HepG2 (cell line): ENCODE results near the gene NEDD4L. TPM values are rescaled to one million over a fixed set of nuclear protein-coding genes. Genes with fewer than 3 reads are reported as not detected.
"Not testable (repeated sequence)": the region's sequence is repeated elsewhere in the genome, so short reads cannot be mapped to it uniquely, and the experiment has no call there.

ENCODE experiments used
- ATAC-seq: fragments of 200-7000 bp; cut with Tn5 transposase; 3 replicates; pipeline ENCODE4 v1.9.1; 2020; ENCODE audit warnings: mild to moderate bottlenecking, moderate library complexity
- BruUV-seq: library from RNA; stranded (reverse); fragments of 400-500 nt; replicated peaks from 2 replicates; lab custom pipeline; 2021; lab: Mats Ljungman, UMichigan
- CTCF ChIA-PET: fragments of 300-600 bp; formaldehyde crosslinking; extraction: SDS; loops from one replicate; lab custom pipeline; 2021; ENCODE audit warnings: low total read pairs, inconsistent platforms, low intra/inter-chr PET ratio; lab: Yijun Ruan, JAX
- POLR2A ChIA-PET: fragments of 350-600 bp; sonication (Branson Sonifier 250); formaldehyde crosslinking; loops from one replicate; lab custom pipeline; 2020; ENCODE audit warnings: antibody characterized with exemption, inconsistent platforms; lab: Yijun Ruan, JAX
- DNase-seq: peaks from one replicate; pipeline ENCODE4 v3.0.0-alpha.2; 2015; ENCODE audit warnings: low spot score
- FAIRE-seq: peaks from 3 replicates; lab custom pipeline; 2011; peaks lifted over from hg19 to GRCh38; lab: Jason Lieb, UNC
- H2AFZ ChIP-seq: one replicate; pipeline ENCODE4 v1.6.1; 2011; ENCODE audit warnings: low read length, inconsistent platforms
- H3K27ac ChIP-seq: fragments of 300-600 bp; 3 replicates; pipeline ENCODE4 v1.8.0; 2011; ENCODE audit warnings: mixed run types, mild to moderate bottlenecking, mixed read lengths, low read length, inconsistent platforms; ENCODE audit not compliant: insufficient read depth; ENCODE audit errors: extremely low read length
- H3K27me3 ChIP-seq, 2 experiments: fragments of 200-600 bp in 1 of 2; 2 replicates in 1 of 2; 3 replicates in 1 of 2; pipeline versions ENCODE4 v1.6.0 to v1.8.0; 2011; ENCODE audit warnings: low read length in 2 of 2, mild to moderate bottlenecking in 2 of 2, moderate library complexity in 2 of 2, inconsistent platforms in 1 of 2; ENCODE audit not compliant: insufficient read depth in 2 of 2, control insufficient read depth in 1 of 2
- H3K36me3 ChIP-seq, 2 experiments: fragments of 200-600 bp in 1 of 2; replicated peaks in 1 of 2; 2 replicates in 1 of 2; 3 replicates in 1 of 2; pipeline versions ENCODE4 v1.5.1 to v1.8.0; 2011; ENCODE audit warnings: low read length in 2 of 2, inconsistent platforms in 1 of 2; ENCODE audit not compliant: insufficient read depth in 2 of 2, control insufficient read depth in 1 of 2
- H3K4me1 ChIP-seq: 2 replicates; pipeline ENCODE4 v1.5.1; 2012; ENCODE audit warnings: low read length, inconsistent platforms; ENCODE audit not compliant: insufficient read depth
- H3K4me2 ChIP-seq: 2 replicates; pipeline ENCODE4 v1.6.0; 2011; ENCODE audit warnings: low read depth, low read length, inconsistent platforms
- H3K4me3 ChIP-seq, 3 experiments: fragments of 200-600 bp in 1 of 3; sonication (generic), shearing (Covaris generic) in 1 of 3; replicated peaks in 1 of 3; 2 replicates each; pipeline ENCODE4 v1.5.1; 2011 to 2016; ENCODE audit warnings: low read length in 3 of 3, inconsistent platforms in 2 of 3, low read depth in 2 of 3, mild to moderate bottlenecking in 2 of 3, control low read depth in 1 of 3, mixed read lengths in 1 of 3; ENCODE audit not compliant: insufficient read depth in 1 of 3
- H3K79me2 ChIP-seq: one replicate; pipeline ENCODE4 v1.6.1; 2011; ENCODE audit warnings: low read length, inconsistent platforms; ENCODE audit not compliant: insufficient read depth
- H3K9ac ChIP-seq: 2 replicates; pipeline ENCODE4 v1.6.0; 2011; ENCODE audit warnings: mild to moderate bottlenecking, low read depth, low read length, inconsistent platforms; ENCODE audit not compliant: insufficient read depth
- H3K9me3 ChIP-seq: 2 replicates; pipeline ENCODE4 v1.5.1; 2012; ENCODE audit warnings: mild to moderate bottlenecking, low read length
- H4K20me1 ChIP-seq: 2 replicates; pipeline ENCODE4 v1.6.0; 2011; ENCODE audit warnings: inconsistent platforms, mild to moderate bottlenecking, low read length, moderate library complexity; ENCODE audit not compliant: insufficient read depth
- BHLHE40 ChIP-seq: IDR thresholded peaks from 2 replicates; pipeline ENCODE4 v1.6.1; 2011; ENCODE audit warnings: low read length, improper control_type of control experiment
- ELF1 ChIP-seq: sonication (generic); formaldehyde crosslinking; IDR thresholded peaks from 2 replicates; pipeline ENCODE4 v1.4.0; 2020; ENCODE audit warnings: missing genetic modification reagents
- HES4 ChIP-seq: sonication (generic); formaldehyde crosslinking; IDR thresholded peaks from 2 replicates; pipeline ENCODE4 v1.9.0; 2021; ENCODE audit warnings: mild to moderate bottlenecking, missing genetic modification reagents, borderline replicate concordance
- HHEX ChIP-seq: IDR thresholded peaks from 2 replicates; pipeline ENCODE4 v1.6.1; 2016; ENCODE audit warnings: control low read depth
- MAFF ChIP-seq: IDR thresholded peaks from 2 replicates; pipeline ENCODE4 v1.6.1; 2011; ENCODE audit warnings: low read depth, low read length, improper control_type of control experiment
- MAFG ChIP-seq: sonication (generic); formaldehyde crosslinking; IDR thresholded peaks from 2 replicates; pipeline ENCODE4 v1.5.1; 2020; ENCODE audit warnings: mild to moderate bottlenecking, missing genetic modification reagents
- MAFK ChIP-seq, 2 experiments: IDR thresholded peaks in 1 of 2; conservative IDR thresholded peaks in 1 of 2; 2 replicates each; pipeline ENCODE4 v1.6.1; 2011; ENCODE audit warnings: improper control_type of control experiment in 2 of 2, low read length in 2 of 2
- MIER3 ChIP-seq: IDR thresholded peaks from 2 replicates; pipeline ENCODE4 v1.6.1; 2016; ENCODE audit warnings: missing compliant biosample characterization, borderline replicate concordance
- NFKBIZ ChIP-seq: IDR thresholded peaks from 2 replicates; pipeline ENCODE4 v1.6.1; 2018; ENCODE audit warnings: missing genetic modification reagents, missing compliant biosample characterization
- RARA ChIP-seq: IDR thresholded peaks from 2 replicates; pipeline ENCODE4 v1.6.1; 2016; ENCODE audit warnings: missing genetic modification reagents, missing compliant biosample characterization
- SMAD1 ChIP-seq: sonication (generic); formaldehyde crosslinking; IDR thresholded peaks from 2 replicates; pipeline ENCODE4 v1.4.0; 2020; ENCODE audit warnings: missing genetic modification reagents, low read depth, mild to moderate bottlenecking, borderline replicate concordance
- SNAPC5 ChIP-seq: sonication (generic); formaldehyde crosslinking; IDR thresholded peaks from 2 replicates; pipeline ENCODE4 v1.8.1; 2023; ENCODE audit warnings: mild to moderate bottlenecking, missing genetic modification reagents, borderline replicate concordance
- ZFP36L1 ChIP-seq: sonication (generic); formaldehyde crosslinking; IDR thresholded peaks from 2 replicates; pipeline ENCODE4 v1.8.0; 2022; ENCODE audit warnings: mild to moderate bottlenecking, missing genetic modification reagents, moderate library complexity
- ZFY ChIP-seq: sonication (generic); formaldehyde crosslinking; IDR thresholded peaks from 2 replicates; pipeline ENCODE4 v1.4.0; 2020; ENCODE audit warnings: missing genetic modification reagents
- ZNF543 ChIP-seq: sonication (generic); formaldehyde crosslinking; IDR thresholded peaks from 2 replicates; pipeline ENCODE4 v1.4.0; 2020; ENCODE audit warnings: mild to moderate bottlenecking, missing genetic modification reagents
- ZNF564 ChIP-seq: sonication (generic); formaldehyde crosslinking; IDR thresholded peaks from 2 replicates; pipeline ENCODE4 v1.8.1; 2023; ENCODE audit warnings: mild to moderate bottlenecking, missing genetic modification reagents
- ZSCAN21 ChIP-seq: sonication (generic); formaldehyde crosslinking; IDR thresholded peaks from 2 replicates; pipeline ENCODE4 v1.8.0; 2022; ENCODE audit warnings: mild to moderate bottlenecking, missing genetic modification reagents, moderate library complexity, borderline replicate concordance
- WGBS: methylation state at CpG from one replicate; pipeline ENCODE4 v1.1.6; 2017; ENCODE audit warnings: low lambda C conversion rate; 5-methylcytosine and 5-hydroxymethylcytosine counted together
- in situ Hi-C: cut with HindIII; loops from 2 replicates; pipeline ENCODE4 v1.10.0; 2017; ENCODE audit warnings: low pct_unique_long_range_greater_than_20kb; ENCODE audit not compliant: extremely low pct_ligation_motif_present
- intact Hi-C: fragments of 100-400 bp; cut with micrococcal nuclease; formaldehyde crosslinking; loops from one replicate; pipeline ENCODE4 v1.10.0; 2022; ENCODE audit not compliant: unreplicated experiment
- polyA plus RNA-seq, 8 experiments: library from polyadenylated mRNA; depleted of rRNA in 3 of 8; stranded (reverse) in 7 of 8; unstranded in 1 of 8; fragments of >200 nt; fragmentation: Illumina TruSeq in 4 of 8; extraction: Trizol in 4 of 8; gene quantifications; 2 replicates each; pipeline versions ENCODE4 v1.2.1 to v1.2.3, GENCODE V29; 2011 to 2016; ENCODE audit warnings: low read depth in 4 of 8, missing spikeins in 1 of 8, mixed read lengths in 1 of 8; ENCODE audit not compliant: insufficient read depth in 1 of 8
- total RNA-seq, 5 experiments: library from RNA; depleted of rRNA; stranded (reverse); fragments of >200 nt; fragmentation: Illumina TruSeq; extraction: Trizol; gene quantifications; 2 replicates each; pipeline ENCODE4 v1.2.3, GENCODE V29; 2016; ENCODE audit warnings: low read depth in 1 of 5
- TF ChIP-seq, protein P1 (sequence below): sonication (generic); formaldehyde crosslinking; IDR thresholded peaks from 2 replicates; pipeline ENCODE4 v1.4.0; 2020; ENCODE audit warnings: mild to moderate bottlenecking, missing genetic modification reagents

Gene NEDD4L
- total and polyA plus RNA-seq, 2 of the 13 experiments (the other 11 are each of a cell fraction or from before 2014, with no cell fraction given): 168 to 390 TPM

GRCh38 chr18:57995331-57995730 lies 48.7 kb upstream of the NEDD4L start (continued):
- TF ChIP-seq, protein P1, sequence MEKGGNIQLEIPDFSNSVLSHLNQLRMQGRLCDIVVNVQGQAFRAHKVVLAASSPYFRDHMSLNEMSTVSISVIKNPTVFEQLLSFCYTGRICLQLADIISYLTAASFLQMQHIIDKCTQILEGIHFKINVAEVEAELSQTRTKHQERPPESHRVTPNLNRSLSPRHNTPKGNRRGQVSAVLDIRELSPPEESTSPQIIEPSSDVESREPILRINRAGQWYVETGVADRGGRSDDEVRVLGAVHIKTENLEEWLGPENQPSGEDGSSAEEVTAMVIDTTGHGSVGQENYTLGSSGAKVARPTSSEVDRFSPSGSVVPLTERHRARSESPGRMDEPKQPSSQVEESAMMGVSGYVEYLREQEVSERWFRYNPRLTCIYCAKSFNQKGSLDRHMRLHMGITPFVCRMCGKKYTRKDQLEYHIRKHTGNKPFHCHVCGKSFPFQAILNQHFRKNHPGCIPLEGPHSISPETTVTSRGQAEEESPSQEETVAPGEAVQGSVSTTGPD (CRISPR knock-in tag): no peak
- no peak for TF ChIP-seq HHEX (CRISPR knock-in tag)
- TF ChIP-seq NFKBIZ: no peak

DNA sequence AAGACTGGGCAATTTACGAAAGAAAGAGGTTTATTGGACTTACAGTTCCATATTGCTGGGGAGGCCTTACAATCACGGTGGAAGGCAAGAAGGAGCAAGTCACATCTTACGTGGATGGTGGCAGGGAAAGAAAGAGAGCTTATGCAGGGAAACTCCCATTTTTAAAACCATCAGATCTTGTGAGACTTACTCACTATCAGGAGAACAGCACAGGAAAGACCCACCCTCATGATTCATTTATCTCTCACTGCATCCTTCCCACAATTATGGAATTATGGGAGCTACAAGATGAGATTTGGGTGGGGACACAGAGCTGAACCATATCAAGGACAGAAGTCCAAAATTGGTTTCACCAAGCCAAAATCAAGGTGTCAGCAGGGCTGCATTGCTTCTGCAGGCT lies 47.1 kb upstream of the NEDD4L start:
- not testable (repeated sequence) for FAIRE-seq, ATAC-seq, H3K27me3 ChIP-seq

GRCh38 chr18:57997820-57998219 lies 46.2 kb upstream of the NEDD4L start:
- DNase-seq: no peak
- Histone ChIP-seq H3K27ac (no peak overlapping the region), H3K36me3 (no peaks in the 10 kb centered on the region), H3K27me3 (no peaks in the 10 kb centered on the region), H3K9me3 (no peaks in the 10 kb centered on the region), H3K4me2 (no peak overlapping the region), H3K4me3 (no peak overlapping the region), H3K9ac (no peak overlapping the region), H2AFZ (no peak overlapping the region), H4K20me1 (no peaks in the 10 kb centered on the region), H3K79me2 (no peaks in the 10 kb centered on the region), H3K4me1 (peaks cover 46% of the 10 kb centered on the region)
- ChIA-PET POLR2A (interaction anchor here (1.7 kb wide), 1 partner anchor 15 kb away, joined by 3 read pairs; no protein-coding TSS in a partner anchor), CTCF (no interaction called here)
- in situ Hi-C loops (no loop called here), intact Hi-C loops (no loop called here)
- no TSS peak for BruUV-seq
- 78% methylated on average over 2 of the region's 2 CpGs for WGBS
- FAIRE-seq: no peak
- ATAC-seq: no peak
- TF ChIP-seq MAFG (CRISPR knock-in tag): 0 out of 2 replicates have a peak, but pooled peaks have one; percentile 63
- TF ChIP-seq BHLHE40: no peak
- TF ChIP-seq ZFY (CRISPR knock-in tag): no peak
- TF ChIP-seq ZNF543 (CRISPR knock-in tag): no peak
- no peak for TF ChIP-seq ZSCAN21 (CRISPR knock-in tag)
- no peak for TF ChIP-seq ZNF564 (CRISPR knock-in tag)
- TF ChIP-seq HES4 (CRISPR knock-in tag): no peak
- no peak for TF ChIP-seq ZFP36L1 (CRISPR knock-in tag)
- no peak for TF ChIP-seq SNAPC5 (CRISPR knock-in tag)
- no peak for TF ChIP-seq ELF1 (CRISPR knock-in tag)
- TF ChIP-seq SMAD1 (CRISPR knock-in tag): no peak
- peak; percentile 99 for TF ChIP-seq MAFF
- TF ChIP-seq MIER3 (CRISPR knock-in tag): no peak
- peak; percentile 98 to 100 for TF ChIP-seq MAFK (conservative IDR thresholded peaks at IDR 0.05 in 1 of 2, IDR thresholded peaks at IDR 0.05 in 1 of 2; ENCODE audit: low read length in 2 of 2)
- no peak for TF ChIP-seq RARA (CRISPR knock-in tag)

More for the DNA sequence above, 47.1 kb upstream of the NEDD4L start:
- H3K9me3 ChIP-seq, CTCF ChIA-PET, H3K4me3 ChIP-seq, BruUV-seq, H2AFZ ChIP-seq, H4K20me1 ChIP-seq, in situ Hi-C loops, H3K9ac ChIP-seq, H3K36me3 ChIP-seq, H3K27ac ChIP-seq, POLR2A ChIA-PET, H3K79me2 ChIP-seq, DNase-seq, H3K4me2 ChIP-seq, intact Hi-C loops: not testable (repeated sequence)
- WGBS: 96% methylated on average over 3 of the region's 3 CpGs
- peaks cover 46% of the 10 kb centered on the region for H3K4me1 ChIP-seq
